ENCODE results near the gene ARFGAP3.

The ARFGAP3 gene

GRCh38 chr22:42877158-42877557 is 20.1 kb upstream of the ARFGAP3 start:
- POLR2A ChIA-PET, result no interaction called here
- DNase-seq (ENCODE audit: low read depth, low spot score), result no peak
- CTCF ChIA-PET, result interaction anchor here (1.0 to 1.8 kb wide), 2 partner anchors 10 to 57 kb away, joined by 3 to 7 read pairs; no protein-coding TSS in a partner anchor
- H3K4me3 ChIP-seq (ENCODE audit: low read depth, low read length), result no peak overlapping the region
- TF ChIP-seq CTCF (IDR thresholded peaks at IDR 0.05; ENCODE audit: insufficient read depth, low read length, missing control alignments), result no peak

- ChIA-PET CTCF (interaction anchor here (1.8 kb wide), 1 partner anchor 9 kb away, joined by 7 read pairs; no protein-coding TSS in a partner anchor), POLR2A (no interaction called here)
- no peak overlapping the region for H3K4me3 ChIP-seq (ENCODE audit: low read depth, low read length)
- DNase-seq (ENCODE audit: low read depth, low spot score), result no peak
- TF ChIP-seq CTCF (IDR thresholded peaks at IDR 0.05; ENCODE audit: insufficient read depth, low read length, missing control alignments), result no peak
Measured at GRCh38 chr22:42876041-42876440, 19.0 kb upstream of the ARFGAP3 start.

GRCh38 chr22:42874010-42874409 is 16.9 kb upstream of the ARFGAP3 start:
- H3K4me3 ChIP-seq (ENCODE audit: low read depth, low read length), result no peak overlapping the region
- no peak for TF ChIP-seq CTCF (IDR thresholded peaks at IDR 0.05; ENCODE audit: insufficient read depth, low read length, missing control alignments)
- DNase-seq (ENCODE audit: low read depth, low spot score), result no peak
- POLR2A ChIA-PET, result no interaction called here
- CTCF ChIA-PET, result no interaction called here

GRCh38 chr22:42873356-42873755 is 16.3 kb upstream of the ARFGAP3 start:
- no peak for DNase-seq (ENCODE audit: low read depth, low spot score)
- no peak for TF ChIP-seq CTCF (IDR thresholded peaks at IDR 0.05; ENCODE audit: insufficient read depth, low read length, missing control alignments)
- CTCF ChIA-PET, result interaction anchor here (0.8 kb wide), 1 partner anchor 22 kb away, joined by 4 read pairs; no protein-coding TSS in a partner anchor
- POLR2A ChIA-PET, result no interaction called here
- H3K4me3 ChIP-seq (ENCODE audit: low read depth, low read length), result no peak overlapping the region

GRCh38 chr22:42872821-42873220 is 15.7 kb upstream of the ARFGAP3 start:
- no peak for TF ChIP-seq CTCF (IDR thresholded peaks at IDR 0.05; ENCODE audit: insufficient read depth, low read length, missing control alignments)

GRCh38 chr22:42871146-42872050 is 14.3 kb upstream of the ARFGAP3 start:
- TF ChIP-seq CTCF (IDR thresholded peaks at IDR 0.05; ENCODE audit: insufficient read depth, low read length, missing control alignments), result no peak
- no peak overlapping the region for H3K4me3 ChIP-seq (ENCODE audit: low read depth, low read length)
- CTCF ChIA-PET, result interaction anchor here (1.0 to 1.3 kb wide), 2 partner anchors 8 to 12 kb away, joined by 3 read pairs; no protein-coding TSS in a partner anchor
- POLR2A ChIA-PET, result no interaction called here
- DNase-seq (ENCODE audit: low read depth, low spot score), result no peak

More at GRCh38 chr22:42872821-42873220, 15.7 kb upstream of the ARFGAP3 start:
- ChIA-PET POLR2A (no interaction called here), CTCF (interaction anchor here (0.8 kb wide), 1 partner anchor 22 kb away, joined by 4 read pairs; no protein-coding TSS in a partner anchor)
- H3K4me3 ChIP-seq (ENCODE audit: low read depth, low read length), result no peak overlapping the region
- DNase-seq (ENCODE audit: low read depth, low spot score), result no peak
